GM19351 (cell line): ENCODE results near the gene UHMK1.
"Not testable (repeated sequence)": the region's sequence is repeated elsewhere in the genome, so short reads cannot be mapped to it uniquely, and the experiment has no call there.

Experiments
- ATAC-seq: cut with Tn5 transposase; IDR thresholded peaks from one replicate; pipeline ENCODE4 v1.9.1; 2021; ENCODE audit warnings: mild to moderate bottlenecking, moderate library complexity; ENCODE audit not compliant: unreplicated experiment

Gene UHMK1

DNA sequence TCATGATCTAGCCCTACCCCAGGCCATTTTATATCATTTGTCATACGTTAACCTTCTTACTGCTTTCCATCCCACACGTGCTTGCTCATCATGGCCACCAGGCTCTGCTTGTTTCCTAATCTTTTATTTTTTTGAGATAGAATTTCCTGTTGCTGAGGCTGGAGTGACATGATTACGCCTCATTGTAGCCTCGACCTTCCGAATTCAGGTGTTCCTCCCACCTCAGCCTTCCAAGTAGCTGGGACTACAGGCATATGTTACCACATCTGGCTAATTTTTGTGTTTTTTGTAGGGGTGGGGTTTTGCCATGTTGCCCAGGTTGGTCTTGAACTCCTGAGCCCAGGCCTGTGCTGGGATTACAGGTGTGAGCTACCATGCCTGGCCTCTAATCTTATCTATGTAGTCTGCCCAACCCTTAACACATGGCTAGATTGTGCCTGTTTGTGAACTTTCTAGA, 67.2 kb downstream of the UHMK1 start:
- no peak for ATAC-seq

DNA sequence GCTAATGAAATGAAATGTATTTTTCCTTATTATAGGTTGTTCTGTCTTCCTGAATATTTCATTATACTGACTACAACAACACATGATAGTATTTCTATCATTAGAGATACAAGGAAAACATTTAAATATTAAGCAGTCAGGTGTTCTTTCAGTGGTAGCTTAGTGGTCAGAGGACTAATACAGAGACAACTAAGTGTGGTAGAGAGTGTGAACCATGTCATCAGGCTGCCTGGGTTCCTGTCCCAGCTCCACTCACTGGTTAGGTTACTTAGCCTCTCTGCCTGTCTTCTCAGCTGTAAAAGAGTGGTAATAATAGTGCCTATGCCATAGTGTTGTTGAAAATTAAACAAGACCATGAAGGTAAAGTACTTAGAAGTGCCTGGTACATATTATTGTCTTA, 67.8 kb downstream of the UHMK1 start:
- peak; percentile 33 for ATAC-seq

DNA sequence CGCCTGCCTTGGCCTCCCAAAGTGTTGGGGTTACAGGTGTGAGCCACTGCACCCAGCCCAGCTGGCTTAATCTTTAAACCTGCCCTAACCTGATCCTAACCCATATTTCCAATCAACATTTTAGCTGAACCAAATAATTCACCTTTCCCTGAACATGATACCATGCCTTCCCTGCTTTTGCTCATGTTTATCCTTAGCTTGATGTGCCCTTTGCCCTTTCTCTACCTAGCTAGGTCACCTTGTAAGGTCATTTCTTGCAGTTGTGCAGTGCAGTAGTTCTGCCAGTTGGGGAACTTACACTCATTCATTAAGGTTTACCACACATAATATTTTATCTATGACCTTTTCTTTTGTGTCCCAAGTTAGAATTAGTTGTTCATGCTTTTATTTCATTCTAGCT, 69.3 kb downstream of the UHMK1 start:
- ATAC-seq = no peak

DNA sequence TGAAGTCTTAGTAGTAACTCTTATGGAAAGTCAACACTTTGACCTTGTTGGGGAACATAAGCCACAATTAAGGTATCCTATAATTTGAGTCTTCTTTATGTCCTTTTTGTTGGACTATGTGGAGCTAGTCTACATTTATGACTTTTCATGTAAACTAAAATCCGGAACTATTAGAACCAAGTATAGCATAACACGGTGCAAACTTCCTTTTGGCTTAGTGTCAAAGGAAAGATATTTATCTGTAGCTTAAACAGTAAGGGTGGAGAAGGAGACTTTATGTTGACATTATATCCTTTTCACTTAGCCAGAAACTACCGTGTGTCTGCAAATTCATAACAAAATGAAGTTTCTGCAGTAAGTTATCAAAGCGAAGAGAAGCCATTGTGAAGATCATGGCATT, 71.2 kb downstream of the UHMK1 start:
- no peak for ATAC-seq

DNA sequence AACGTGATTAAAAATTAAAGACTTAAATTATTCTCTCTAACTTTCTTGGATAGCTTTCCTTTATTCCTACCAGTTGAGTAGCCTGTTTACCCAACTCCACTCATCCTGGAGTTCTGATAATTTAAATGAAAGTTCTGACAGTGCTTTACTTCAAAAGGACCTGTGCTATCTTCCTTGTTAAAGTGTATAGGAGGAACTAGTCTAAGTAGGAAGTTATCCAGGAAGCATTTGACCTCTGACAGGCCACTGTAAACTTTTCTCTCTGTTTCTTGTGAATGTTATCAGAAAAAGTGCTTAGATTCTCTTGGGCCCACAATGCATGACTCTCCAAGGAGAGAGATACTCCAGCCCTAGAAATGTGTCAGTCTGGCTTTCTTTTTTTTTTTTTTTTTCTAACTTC, 73.1 kb downstream of the UHMK1 start:
- ATAC-seq = no peak

DNA sequence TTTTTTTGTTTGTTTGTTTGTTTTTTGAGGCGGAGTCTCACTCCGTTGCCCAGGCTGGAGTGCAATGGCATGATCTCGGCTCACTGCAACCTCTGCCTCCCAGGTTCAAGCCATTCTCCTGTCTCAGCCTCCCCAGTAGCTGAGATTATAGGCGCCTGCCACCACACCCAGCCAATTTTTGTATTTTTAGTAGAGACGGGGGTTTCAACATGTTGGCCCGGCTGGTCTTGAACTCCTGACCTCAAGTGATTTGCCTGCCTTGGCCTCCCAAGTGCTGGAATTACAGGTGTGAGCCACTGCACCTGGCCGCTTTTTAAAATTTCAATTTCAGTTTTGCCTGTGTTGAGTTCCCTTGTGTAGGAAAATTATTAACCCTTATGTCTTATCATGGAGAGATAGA, 73.5 kb downstream of the UHMK1 start:
- ATAC-seq = not testable (repeated sequence)

DNA sequence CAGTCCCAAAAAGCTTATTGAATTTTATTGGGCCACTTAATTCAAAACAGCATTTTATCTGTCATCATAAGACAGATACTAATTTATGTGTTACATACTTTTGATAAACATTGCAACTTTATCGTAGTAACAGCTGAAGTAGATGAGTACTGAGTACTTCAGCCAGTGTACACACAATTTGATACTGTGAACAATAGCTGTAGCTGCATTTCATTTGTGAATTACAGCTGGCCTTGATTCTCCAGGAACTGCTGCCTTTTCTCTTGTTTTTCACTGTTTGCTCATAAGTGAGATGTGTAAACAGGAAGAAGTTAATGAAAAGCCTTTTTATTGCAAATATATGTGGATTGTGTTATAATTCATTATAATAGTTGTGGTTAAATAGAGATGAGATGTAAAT, 74.1 kb downstream of the UHMK1 start:
- no peak for ATAC-seq

DNA sequence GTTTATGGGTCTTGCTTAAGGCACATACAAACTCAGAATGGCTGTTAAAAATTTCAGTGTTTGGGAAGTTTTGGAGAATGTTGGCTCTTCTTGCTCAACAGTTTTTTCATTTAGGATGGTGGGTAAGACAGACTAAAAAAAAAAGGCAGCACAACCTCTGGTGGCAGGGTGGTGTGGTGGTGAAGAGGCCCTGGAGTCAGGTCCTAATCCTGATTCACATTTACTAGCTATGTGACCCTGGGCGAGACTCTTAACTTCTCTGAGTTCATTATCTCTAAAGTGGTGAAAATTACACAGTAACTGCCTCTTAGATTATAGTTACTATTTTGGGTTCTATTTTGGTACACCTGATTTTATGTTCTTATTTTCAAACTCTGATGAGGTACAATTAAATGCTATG, 75.5 kb downstream of the UHMK1 start:
- no peak for ATAC-seq

DNA sequence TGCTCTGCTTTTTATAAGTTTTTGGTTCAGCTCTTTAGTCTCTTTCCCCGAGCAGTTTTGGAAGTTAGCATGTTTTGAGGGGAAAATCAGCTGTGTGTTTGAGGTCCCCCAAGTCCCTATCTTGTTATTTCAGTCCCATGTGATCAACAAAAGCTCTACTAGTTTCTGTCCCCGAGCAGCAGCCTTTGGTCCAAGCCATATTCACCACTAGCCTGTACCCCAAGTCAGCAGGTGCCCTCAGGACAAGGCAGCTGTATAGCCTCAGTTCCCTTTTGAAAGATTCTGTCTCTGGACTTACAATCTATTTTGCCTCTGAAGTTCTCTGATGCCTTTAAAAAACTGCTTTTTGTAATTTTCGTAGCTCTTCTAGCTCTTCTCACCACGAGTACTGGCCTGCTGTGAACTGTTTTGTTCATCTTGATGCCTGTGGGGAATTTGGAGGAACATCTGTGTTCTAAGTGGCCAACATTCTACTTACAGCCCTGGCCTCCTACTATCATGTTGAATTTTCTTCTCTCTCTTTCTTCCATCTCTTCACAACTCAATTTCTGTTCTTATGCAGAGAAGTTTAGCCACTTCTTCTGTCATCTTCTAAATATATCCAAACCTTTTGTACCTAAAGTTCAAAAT, 80.6 kb downstream of the UHMK1 start:
- no peak for ATAC-seq

DNA sequence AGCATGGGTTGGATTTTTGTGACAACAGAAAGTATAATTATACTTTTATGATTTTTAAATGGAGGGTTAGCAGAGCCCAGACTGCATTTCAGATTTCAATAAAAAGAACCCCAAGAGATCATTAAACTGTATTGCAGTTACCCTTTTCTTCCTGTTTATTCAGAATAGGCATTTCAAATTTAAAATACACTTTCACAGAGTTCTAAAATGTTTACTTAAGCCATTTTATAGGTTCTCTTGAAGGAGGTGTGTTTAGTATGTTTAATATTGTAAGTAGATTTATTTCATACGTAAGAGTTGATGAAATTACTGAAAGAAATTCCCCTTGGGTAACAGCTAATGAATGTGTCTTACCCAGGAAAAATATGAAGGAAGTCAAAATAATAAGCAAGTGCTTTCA, 81.3 kb downstream of the UHMK1 start:
- no peak for ATAC-seq
